ENCODE results near the gene EPHA4.

Gene EPHA4

DNA sequence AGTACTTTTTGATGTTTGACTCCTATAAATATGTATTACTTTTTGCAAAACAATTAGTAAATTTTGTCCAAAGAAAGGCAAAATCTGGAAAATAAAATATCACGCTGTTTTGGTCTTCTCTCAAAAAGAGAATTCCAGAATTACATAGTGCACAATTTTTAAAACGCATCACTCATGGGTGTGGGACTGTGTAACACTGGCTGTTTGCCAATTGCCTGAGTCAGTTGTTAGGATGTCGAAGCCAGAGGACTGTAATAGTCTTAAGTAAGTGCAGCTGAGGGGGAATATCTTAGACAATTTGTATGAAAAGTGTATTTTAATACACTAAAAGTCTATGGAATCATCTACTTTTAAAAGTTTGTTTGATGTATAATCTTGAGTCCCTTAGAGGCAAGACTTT lies 24.1 kb upstream of the EPHA4 start:
- DNase-seq (ENCODE audit: extremely low read depth, low read depth): no peak
- TF ChIP-seq, protein P1, sequence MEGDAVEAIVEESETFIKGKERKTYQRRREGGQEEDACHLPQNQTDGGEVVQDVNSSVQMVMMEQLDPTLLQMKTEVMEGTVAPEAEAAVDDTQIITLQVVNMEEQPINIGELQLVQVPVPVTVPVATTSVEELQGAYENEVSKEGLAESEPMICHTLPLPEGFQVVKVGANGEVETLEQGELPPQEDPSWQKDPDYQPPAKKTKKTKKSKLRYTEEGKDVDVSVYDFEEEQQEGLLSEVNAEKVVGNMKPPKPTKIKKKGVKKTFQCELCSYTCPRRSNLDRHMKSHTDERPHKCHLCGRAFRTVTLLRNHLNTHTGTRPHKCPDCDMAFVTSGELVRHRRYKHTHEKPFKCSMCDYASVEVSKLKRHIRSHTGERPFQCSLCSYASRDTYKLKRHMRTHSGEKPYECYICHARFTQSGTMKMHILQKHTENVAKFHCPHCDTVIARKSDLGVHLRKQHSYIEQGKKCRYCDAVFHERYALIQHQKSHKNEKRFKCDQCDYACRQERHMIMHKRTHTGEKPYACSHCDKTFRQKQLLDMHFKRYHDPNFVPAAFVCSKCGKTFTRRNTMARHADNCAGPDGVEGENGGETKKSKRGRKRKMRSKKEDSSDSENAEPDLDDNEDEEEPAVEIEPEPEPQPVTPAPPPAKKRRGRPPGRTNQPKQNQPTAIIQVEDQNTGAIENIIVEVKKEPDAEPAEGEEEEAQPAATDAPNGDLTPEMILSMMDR (IDR thresholded peaks at IDR 0.05; ENCODE audit: low read depth, low read length): no peak

- TF ChIP-seq, protein P1 (IDR thresholded peaks at IDR 0.05; ENCODE audit: low read depth, low read length): no peak
- no peak for DNase-seq (ENCODE audit: extremely low read depth, low read depth)
These were observed 18.8 kb upstream of the EPHA4 start for GRCh38 chr2:221590861-221591365.

DNA sequence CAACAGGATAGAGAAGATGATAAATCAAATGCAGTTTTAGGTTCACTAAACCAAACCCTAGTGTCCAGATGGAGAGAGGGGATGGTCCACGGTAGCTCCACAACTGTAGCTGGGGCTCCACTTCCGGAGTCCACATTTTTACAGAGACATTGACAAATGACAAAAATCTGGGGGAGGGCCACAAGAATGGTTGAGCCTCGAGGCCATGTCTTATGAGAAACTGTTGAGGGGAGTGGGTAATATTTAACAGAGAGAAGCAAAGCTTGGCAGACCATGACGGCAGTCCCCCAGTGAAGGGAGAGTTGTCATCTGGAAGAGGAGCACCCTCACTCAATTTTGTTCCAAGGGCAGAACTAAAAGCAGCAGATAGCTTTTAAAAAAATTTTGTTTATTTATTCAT lies 17.6 kb upstream of the EPHA4 start:
- TF ChIP-seq, protein P1 (IDR thresholded peaks at IDR 0.05; ENCODE audit: low read depth, low read length): no peak
- DNase-seq (ENCODE audit: extremely low read depth, low read depth): no peak

DNA sequence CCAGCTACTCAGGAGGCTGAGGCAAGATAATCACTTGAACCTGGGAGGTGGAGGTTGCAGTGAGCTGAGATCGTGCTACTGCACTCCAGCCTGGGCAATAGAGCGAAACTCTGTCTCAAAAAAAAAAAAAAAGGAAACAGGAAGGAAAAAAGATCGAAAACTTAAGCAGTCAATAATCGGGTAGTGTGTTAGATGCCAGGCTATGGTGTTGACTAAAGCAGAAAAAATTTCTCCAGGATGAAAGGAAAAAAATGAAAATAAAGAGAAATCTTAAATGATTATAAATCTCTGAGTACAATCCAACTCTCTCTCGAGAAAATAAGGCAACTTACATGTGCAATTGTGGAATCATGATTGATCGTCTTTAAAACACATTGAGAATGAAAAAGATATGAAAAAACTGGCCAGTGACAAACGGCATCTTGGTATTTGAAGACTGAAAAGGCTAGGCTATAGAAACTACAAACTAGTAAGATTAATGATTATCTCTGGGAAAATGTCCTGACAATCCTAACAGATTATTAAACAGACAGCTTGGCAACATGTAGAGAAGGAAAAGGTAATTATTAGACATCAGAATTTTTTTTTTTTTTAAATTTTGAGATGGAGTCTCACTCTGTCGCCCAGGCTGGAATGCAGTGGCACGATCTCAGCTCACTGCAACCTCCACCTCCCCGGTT lies 16.3 kb upstream of the EPHA4 start:
- TF ChIP-seq, protein P1 (IDR thresholded peaks at IDR 0.05; ENCODE audit: low read depth, low read length): no peak
- no peak for DNase-seq (ENCODE audit: extremely low read depth, low read depth)

- TF ChIP-seq, protein P1 (IDR thresholded peaks at IDR 0.05; ENCODE audit: low read depth, low read length): no peak
- DNase-seq (ENCODE audit: extremely low read depth, low read depth): no peak
These were observed 9.9 kb upstream of the EPHA4 start for GRCh38 chr2:221581986-221582385.

DNA sequence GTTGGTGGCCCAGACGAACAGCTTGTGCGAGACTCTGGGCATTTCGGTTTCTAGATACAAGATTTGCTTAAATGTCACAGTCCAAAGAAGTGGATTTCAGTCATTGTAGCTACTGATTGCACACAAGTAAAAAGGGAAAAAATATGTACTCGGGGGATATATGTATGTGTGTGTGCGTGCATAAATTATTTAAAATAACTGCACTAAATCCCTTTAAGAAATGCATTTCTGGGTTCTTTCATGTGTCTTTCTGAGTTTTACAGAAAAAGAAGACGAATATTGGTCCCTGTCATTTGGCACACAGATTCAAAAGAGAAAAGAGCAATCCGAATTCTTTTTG lies 2.1 kb upstream of the EPHA4 start:
- TF ChIP-seq, protein P1 (IDR thresholded peaks at IDR 0.05; ENCODE audit: low read depth, low read length): no peak
- DNase-seq (ENCODE audit: extremely low read depth, low read depth): no peak

GRCh38 chr2:221573430-221574230 lies 1.5 kb upstream of the EPHA4 start:
- TF ChIP-seq, protein P1 (IDR thresholded peaks at IDR 0.05; ENCODE audit: low read depth, low read length): peak; percentile 89
- DNase-seq (ENCODE audit: extremely low read depth, low read depth): no peak
